ENCODE data around the gene ABHD15. TPM values are rescaled to one million over a fixed set of nuclear protein-coding genes. Genes with fewer than 3 reads are reported as not detected.

The ABHD15 gene
- total RNA-seq, 1 experiment from 2014 or later, result 9.0 TPM

DNA sequence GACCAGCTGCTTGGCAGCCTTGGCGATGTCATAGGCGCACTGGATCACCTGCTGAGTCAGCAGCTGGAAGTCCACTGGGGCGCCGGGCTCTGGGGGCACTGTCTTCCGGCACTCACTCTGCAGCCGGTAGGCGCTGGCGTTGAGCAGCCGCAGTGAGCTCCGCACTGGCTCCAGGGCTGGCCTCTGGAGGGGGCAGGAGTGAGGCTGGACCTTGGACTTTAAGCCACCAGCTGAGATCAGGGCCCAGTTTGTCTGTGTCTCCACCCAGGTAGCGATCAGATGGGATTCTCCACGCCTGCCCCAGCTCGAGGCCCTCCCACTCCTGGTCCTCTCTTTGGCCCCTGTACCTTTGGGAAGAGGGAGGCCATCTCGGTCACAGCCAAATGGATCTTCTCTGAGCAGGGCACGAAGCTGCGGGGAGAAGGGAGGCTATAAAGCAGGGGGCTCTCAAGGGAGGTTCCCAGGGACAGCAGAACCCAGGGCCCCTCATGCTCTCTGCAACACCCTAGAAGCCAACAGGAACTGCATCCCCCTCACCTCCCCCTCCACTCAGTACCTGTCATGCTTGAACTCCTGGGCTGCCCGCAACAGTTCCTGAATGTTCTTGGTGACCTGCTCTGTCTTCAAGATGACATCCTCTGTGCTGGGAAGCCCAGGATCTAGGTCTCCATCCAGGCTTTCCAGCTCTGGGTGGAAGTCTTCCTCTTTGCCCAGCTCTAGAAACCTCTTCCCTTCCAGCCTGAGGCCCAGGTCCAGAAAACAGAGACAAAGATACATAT is 8.1 kb upstream of the ABHD15 start:
- Histone ChIP-seq H3K9me2 (replicated peaks; ENCODE audit: insufficient read depth, low read length) (no peaks in the 10 kb centered on the region), H3K79me2 (ENCODE audit: low read length) (peaks cover 4% of the 10 kb centered on the region; the same call in 1 of the 2 replicates), H3K9me3 (ENCODE audit: low read length) (no peaks in the 10 kb centered on the region), H3K27me3 (ENCODE audit: low read length) (no peaks in the 10 kb centered on the region), H3K9ac (ENCODE audit: low read length) (no peak overlapping the region), H3K4me2 (ENCODE audit: low read depth, low read length, poor library complexity, severe bottlenecking) (no peak overlapping the region), H3K4me3 (ENCODE audit: low read length) (no peak overlapping the region), H4K20me1 (ENCODE audit: insufficient read depth, low read depth, low read length) (no peaks in the 10 kb centered on the region), H3K36me3 (ENCODE audit: insufficient read depth, low read length) (peaks cover 8% of the 10 kb centered on the region; the same call in 1 of the 2 replicates), H3K4me1 (ENCODE audit: low read length) (no peaks in the 10 kb centered on the region), H2AFZ (ENCODE audit: low read length) (no peak overlapping the region), H3K27ac (ENCODE audit: low read length) (no peak overlapping the region)
- DNase-seq, result no peak

DNA sequence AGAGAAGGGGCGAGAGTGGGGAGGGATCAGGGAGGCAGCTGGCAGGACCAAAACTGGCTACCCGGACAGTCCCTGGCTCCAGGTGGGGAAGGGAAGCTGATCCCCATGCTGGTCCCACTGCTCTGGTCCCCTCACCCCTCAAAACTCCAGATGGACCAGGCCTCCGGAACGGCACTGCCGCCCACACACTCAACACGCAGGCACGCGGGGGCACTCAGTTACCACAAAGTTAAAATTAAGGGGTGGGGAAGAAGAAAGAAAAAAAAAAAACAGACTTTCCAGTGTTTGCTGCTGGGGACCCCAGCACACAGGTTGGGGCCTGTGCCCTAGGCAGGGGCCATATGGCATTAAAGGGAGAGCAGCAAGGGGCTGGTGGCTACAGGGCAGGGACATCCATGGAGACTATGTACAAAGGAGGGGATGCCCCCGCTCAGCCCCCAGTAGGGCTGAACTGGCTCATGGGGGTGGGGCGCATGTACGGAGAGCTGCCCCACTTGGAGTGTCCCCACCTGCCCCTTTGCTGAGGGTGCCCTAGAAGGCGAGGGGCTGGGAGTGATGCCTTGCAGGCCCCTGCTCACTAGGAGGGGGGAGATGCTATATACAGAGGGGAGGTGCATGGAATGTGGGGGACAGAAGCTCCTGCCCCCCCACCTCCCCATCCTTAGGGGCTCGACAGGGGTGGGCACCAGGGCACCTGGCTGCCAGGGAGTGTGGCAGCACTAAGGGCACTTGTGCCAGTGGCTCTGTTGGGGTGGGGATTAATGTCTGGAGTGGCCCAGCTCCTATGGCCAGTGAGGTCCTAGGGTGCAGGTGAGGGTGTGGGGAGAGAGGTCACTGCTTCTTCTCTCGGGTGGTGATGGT is 7.3 kb upstream of the ABHD15 start:
- Histone ChIP-seq H3K27me3 (ENCODE audit: low read length) (no peaks in the 10 kb centered on the region), H3K36me3 (ENCODE audit: insufficient read depth, low read length) (peaks cover 8% of the 10 kb centered on the region; the same call in 1 of the 2 replicates), H3K9me3 (ENCODE audit: low read length) (no peaks in the 10 kb centered on the region), H3K27ac (ENCODE audit: low read length) (no peak overlapping the region), H3K9ac (ENCODE audit: low read length) (no peak overlapping the region), H3K9me2 (replicated peaks; ENCODE audit: insufficient read depth, low read length) (no peaks in the 10 kb centered on the region), H3K4me1 (ENCODE audit: low read length) (peaks cover 6% of the 10 kb centered on the region), H2AFZ (ENCODE audit: low read length) (no peak overlapping the region), H3K79me2 (ENCODE audit: low read length) (peaks cover 4% of the 10 kb centered on the region; the same call in 1 of the 2 replicates), H3K4me2 (ENCODE audit: low read depth, low read length, poor library complexity, severe bottlenecking) (no peak overlapping the region), H3K4me3 (ENCODE audit: low read length) (no peak overlapping the region), H4K20me1 (ENCODE audit: insufficient read depth, low read depth, low read length) (no peaks in the 10 kb centered on the region)
- DNase-seq, result no peak

DNA sequence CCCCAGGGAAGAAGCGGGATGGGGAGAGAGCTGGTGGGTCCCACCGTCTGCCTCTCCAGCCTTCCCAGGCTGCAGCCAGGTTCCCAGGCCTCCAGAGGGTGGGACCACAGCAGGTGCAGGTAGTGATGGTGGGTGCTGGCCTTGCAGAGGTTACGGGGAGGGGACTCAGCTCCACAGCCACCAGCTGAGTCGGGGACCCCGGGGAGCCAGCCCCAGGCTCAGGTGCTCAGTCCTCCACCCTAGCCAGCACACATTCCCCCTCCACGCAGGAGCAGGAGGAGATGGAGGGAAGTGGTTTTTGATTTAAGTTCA is 6.7 kb upstream of the ABHD15 start:
- no peak for DNase-seq
- H3K4me2 ChIP-seq (ENCODE audit: low read depth, low read length, poor library complexity, severe bottlenecking), result no peak overlapping the region
- H2AFZ ChIP-seq (ENCODE audit: low read length), result no peak overlapping the region
- peaks cover 8% of the 10 kb centered on the region; the same call in 1 of the 2 replicates for H3K36me3 ChIP-seq (ENCODE audit: insufficient read depth, low read length)
- H3K79me2 ChIP-seq (ENCODE audit: low read length), result peaks cover 8% of the 10 kb centered on the region; the same call in 1 of the 2 replicates
- peaks cover 9% of the 10 kb centered on the region for H3K4me1 ChIP-seq (ENCODE audit: low read length)
- H3K9me3 ChIP-seq (ENCODE audit: low read length), result no peaks in the 10 kb centered on the region
- H3K27ac ChIP-seq (ENCODE audit: low read length), result no peak overlapping the region
- no peak overlapping the region for H3K4me3 ChIP-seq (ENCODE audit: low read length)
- no peak overlapping the region for H3K9ac ChIP-seq (ENCODE audit: low read length)
- no peaks in the 10 kb centered on the region for H3K9me2 ChIP-seq (replicated peaks; ENCODE audit: insufficient read depth, low read length)
- H4K20me1 ChIP-seq (ENCODE audit: insufficient read depth, low read depth, low read length), result no peaks in the 10 kb centered on the region
- no peaks in the 10 kb centered on the region for H3K27me3 ChIP-seq (ENCODE audit: low read length)

DNA sequence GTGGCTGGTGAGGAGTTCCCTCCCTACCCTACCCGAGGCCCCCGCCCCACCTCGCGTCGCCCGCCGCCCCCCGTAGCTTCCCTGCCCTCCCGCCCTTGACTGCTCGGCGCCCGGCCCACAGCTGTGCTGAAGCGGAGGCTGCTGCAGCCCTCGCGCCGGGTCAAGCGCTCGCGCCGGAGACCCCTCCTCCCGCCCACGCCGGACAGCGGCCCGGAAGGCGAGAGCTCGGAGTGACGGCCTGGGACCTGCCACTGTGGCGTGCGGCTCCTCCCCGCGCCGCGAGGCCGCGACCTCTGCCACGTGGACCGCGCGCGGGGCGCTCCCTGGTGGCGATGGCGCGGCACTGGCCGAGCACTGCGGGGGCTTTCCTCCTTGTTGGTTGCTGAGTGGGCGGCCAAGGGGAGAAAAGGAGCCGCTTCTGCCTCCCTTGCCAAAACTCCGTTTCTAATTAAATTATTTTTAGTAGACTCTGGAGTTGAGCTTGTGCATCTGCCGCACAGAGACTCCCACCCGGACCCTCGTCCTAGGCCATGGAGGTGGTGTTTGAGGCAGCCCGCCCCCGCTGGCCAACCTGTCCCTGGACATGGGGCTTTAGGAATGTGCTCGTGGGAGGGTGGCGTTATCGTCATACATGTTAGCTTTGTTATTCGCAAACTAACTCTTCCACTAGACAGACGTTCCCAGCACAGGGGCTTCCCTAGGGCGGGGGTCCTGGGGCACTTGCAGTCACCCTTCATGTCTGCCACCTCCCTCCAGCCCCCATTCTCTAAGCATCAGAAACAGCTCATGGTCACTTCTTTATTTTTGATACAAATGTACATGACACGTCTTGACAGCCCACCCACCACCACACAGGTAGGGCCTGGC is 6.1 kb upstream of the ABHD15 start:
- H3K9me3 ChIP-seq (ENCODE audit: low read length), result no peaks in the 10 kb centered on the region
- no peak overlapping the region for H3K4me2 ChIP-seq (ENCODE audit: low read depth, low read length, poor library complexity, severe bottlenecking)
- no peaks in the 10 kb centered on the region for H4K20me1 ChIP-seq (ENCODE audit: insufficient read depth, low read depth, low read length)
- H3K9me2 ChIP-seq (replicated peaks; ENCODE audit: insufficient read depth, low read length), result no peaks in the 10 kb centered on the region
- peaks cover 5% of the 10 kb centered on the region; the same call in 1 of the 2 replicates for H3K36me3 ChIP-seq (ENCODE audit: insufficient read depth, low read length)
- H3K4me1 ChIP-seq (ENCODE audit: low read length), result peaks cover 9% of the 10 kb centered on the region
- no peak overlapping the region for H3K9ac ChIP-seq (ENCODE audit: low read length)
- no peak overlapping the region for H2AFZ ChIP-seq (ENCODE audit: low read length)
- peaks cover 8% of the 10 kb centered on the region; the same call in 1 of the 2 replicates for H3K79me2 ChIP-seq (ENCODE audit: low read length)
- H3K27me3 ChIP-seq (ENCODE audit: low read length), result no peaks in the 10 kb centered on the region
- DNase-seq, result no peak
- no peak overlapping the region for H3K27ac ChIP-seq (ENCODE audit: low read length)
- no peak overlapping the region for H3K4me3 ChIP-seq (ENCODE audit: low read length)

DNA sequence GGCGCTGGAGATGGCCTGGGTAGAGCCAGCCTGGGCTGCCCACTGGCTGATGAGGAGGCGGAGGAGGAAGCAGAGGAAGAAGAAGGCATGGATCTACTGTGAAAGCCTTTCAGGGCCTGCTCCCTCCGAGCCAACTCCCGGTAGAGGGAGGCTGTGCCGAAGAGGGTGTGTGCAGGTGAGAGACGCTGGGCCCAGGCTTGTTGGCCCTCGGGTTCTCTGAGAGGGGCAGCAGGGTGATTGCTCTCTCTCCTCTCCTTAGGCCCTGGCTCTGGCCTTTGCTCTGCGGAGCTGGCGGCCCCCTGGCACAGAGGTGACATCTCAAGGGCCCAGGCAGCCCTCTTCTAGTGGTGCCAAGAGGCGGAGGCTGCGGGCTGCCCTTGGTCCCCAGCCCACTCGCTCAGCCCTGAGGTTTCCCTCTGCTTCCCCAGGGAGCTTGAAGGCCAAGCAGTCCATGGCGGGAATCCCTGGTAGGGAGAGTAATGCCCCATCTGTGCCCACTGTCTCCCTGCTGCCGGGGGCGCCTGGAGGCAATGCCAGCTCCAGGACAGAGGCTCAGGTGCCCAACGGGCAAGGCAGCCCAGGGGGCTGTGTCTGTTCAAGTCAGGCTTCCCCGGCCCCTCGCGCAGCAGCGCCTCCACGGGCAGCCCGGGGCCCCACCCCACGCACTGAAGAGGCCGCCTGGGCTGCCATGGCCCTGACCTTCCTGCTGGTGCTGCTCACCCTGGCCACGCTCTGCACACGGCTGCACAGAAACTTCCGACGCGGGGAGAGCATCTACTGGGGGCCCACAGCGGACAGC is 5.2 kb upstream of the ABHD15 start:
- no peak overlapping the region for H3K9ac ChIP-seq (ENCODE audit: low read length)
- H3K4me3 ChIP-seq (ENCODE audit: low read length), result no peak overlapping the region
- H3K4me2 ChIP-seq (ENCODE audit: low read depth, low read length, poor library complexity, severe bottlenecking), result no peak overlapping the region
- no peaks in the 10 kb centered on the region for H4K20me1 ChIP-seq (ENCODE audit: insufficient read depth, low read depth, low read length)
- no peak for DNase-seq
- H3K79me2 ChIP-seq (ENCODE audit: low read length), result peaks cover 8% of the 10 kb centered on the region; the same call in 1 of the 2 replicates
- H3K4me1 ChIP-seq (ENCODE audit: low read length), result peaks cover 9% of the 10 kb centered on the region
- H3K27ac ChIP-seq (ENCODE audit: low read length), result no peak overlapping the region
- H3K27me3 ChIP-seq (ENCODE audit: low read length), result no peaks in the 10 kb centered on the region
- H2AFZ ChIP-seq (ENCODE audit: low read length), result no peak overlapping the region
- peaks cover 5% of the 10 kb centered on the region; the same call in 1 of the 2 replicates for H3K36me3 ChIP-seq (ENCODE audit: insufficient read depth, low read length)
- H3K9me3 ChIP-seq (ENCODE audit: low read length), result no peaks in the 10 kb centered on the region
- no peaks in the 10 kb centered on the region for H3K9me2 ChIP-seq (replicated peaks; ENCODE audit: insufficient read depth, low read length)

DNA sequence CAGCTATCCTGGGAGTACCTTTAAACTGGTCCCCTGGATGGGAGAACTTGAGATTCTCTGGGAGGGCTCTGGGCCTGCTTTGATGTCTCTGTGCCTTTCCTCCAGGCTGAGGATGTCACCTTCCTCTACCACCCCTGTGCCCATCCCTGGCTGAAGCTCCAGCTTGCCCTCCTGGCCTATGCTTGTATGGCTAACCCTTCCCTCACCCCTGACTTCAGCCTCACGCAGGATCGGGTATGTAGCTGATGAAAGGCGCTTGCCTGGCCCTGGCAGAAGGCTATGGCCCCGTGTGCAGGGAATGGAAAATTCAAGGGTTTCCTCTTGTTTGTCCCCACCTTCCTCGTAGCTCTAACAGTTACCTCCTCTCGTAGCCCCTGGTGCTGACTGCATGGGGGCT is 4.6 kb upstream of the ABHD15 start:
- peaks cover 9% of the 10 kb centered on the region for H3K4me1 ChIP-seq (ENCODE audit: low read length)
- no peak overlapping the region for H3K4me3 ChIP-seq (ENCODE audit: low read length)
- no peak overlapping the region for H3K9ac ChIP-seq (ENCODE audit: low read length)
- peaks cover 5% of the 10 kb centered on the region; the same call in 1 of the 2 replicates for H3K36me3 ChIP-seq (ENCODE audit: insufficient read depth, low read length)
- no peak for DNase-seq
- no peaks in the 10 kb centered on the region for H3K9me3 ChIP-seq (ENCODE audit: low read length)
- H3K4me2 ChIP-seq (ENCODE audit: low read depth, low read length, poor library complexity, severe bottlenecking), result no peak overlapping the region
- peaks cover 8% of the 10 kb centered on the region; the same call in 1 of the 2 replicates for H3K79me2 ChIP-seq (ENCODE audit: low read length)
- no peak overlapping the region for H2AFZ ChIP-seq (ENCODE audit: low read length)
- no peak overlapping the region for H3K27ac ChIP-seq (ENCODE audit: low read length)
- no peaks in the 10 kb centered on the region for H3K9me2 ChIP-seq (replicated peaks; ENCODE audit: insufficient read depth, low read length)
- no peaks in the 10 kb centered on the region for H3K27me3 ChIP-seq (ENCODE audit: low read length)
- H4K20me1 ChIP-seq (ENCODE audit: insufficient read depth, low read depth, low read length), result no peaks in the 10 kb centered on the region

DNA sequence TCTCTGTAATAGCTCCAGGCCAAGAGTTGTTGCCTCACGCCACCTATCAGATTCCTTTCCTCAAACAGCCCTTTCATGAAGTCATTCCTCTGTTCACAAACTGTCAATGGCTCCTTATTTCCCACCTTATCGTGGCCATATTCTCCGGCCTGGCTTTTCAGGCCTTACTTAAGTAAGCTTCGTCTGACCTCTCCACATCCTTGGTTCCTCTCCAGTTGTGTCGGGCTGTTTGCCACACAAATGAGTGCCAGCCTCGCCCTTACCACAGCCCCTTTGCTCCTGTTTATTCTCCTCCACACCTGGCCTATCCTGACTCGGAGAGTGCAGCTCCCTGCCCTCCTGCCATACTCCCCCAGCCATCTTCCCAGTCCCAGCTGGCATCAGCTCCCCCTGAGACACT is 3.7 kb upstream of the ABHD15 start:
- no peak overlapping the region for H2AFZ ChIP-seq (ENCODE audit: low read length)
- peaks cover 12% of the 10 kb centered on the region for H3K79me2 ChIP-seq (ENCODE audit: low read length)
- H3K4me3 ChIP-seq (ENCODE audit: low read length), result no peak overlapping the region
- H3K9me2 ChIP-seq (replicated peaks; ENCODE audit: insufficient read depth, low read length), result no peaks in the 10 kb centered on the region
- no peak for DNase-seq
- H3K27ac ChIP-seq (ENCODE audit: low read length), result no peak overlapping the region
- H3K4me1 ChIP-seq (ENCODE audit: low read length), result peaks cover 13% of the 10 kb centered on the region
- H3K9me3 ChIP-seq (ENCODE audit: low read length), result no peaks in the 10 kb centered on the region
- no peak overlapping the region for H3K4me2 ChIP-seq (ENCODE audit: low read depth, low read length, poor library complexity, severe bottlenecking)
- H3K27me3 ChIP-seq (ENCODE audit: low read length), result no peaks in the 10 kb centered on the region
- no peaks in the 10 kb centered on the region for H4K20me1 ChIP-seq (ENCODE audit: insufficient read depth, low read depth, low read length)
- peaks cover 5% of the 10 kb centered on the region; the same call in 1 of the 2 replicates for H3K36me3 ChIP-seq (ENCODE audit: insufficient read depth, low read length)
- no peak overlapping the region for H3K9ac ChIP-seq (ENCODE audit: low read length)

Measured in Karpas-422 (cell line).